PC-9 (cell line): ENCODE data around the gene SEL1L2. TPM values are rescaled to one million over a fixed set of nuclear protein-coding genes. Genes with fewer than 3 reads are reported as not detected.

ENCODE experiments used
- BruUV-seq: library from RNA; stranded (reverse); fragments of 400-500 nt; replicated peaks from 2 replicates; lab custom pipeline; 2021; lab: Mats Ljungman, UMichigan
- CTCF ChIA-PET: fragments of 300-600 bp; sonication (Branson Sonifier 250); formaldehyde crosslinking; loops from one replicate; lab custom pipeline; 2022; ENCODE audit warnings: antibody characterized with exemption; lab: Charles Lee
- POLR2A ChIA-PET: fragments of 300-600 bp; sonication (Branson Sonifier 250); formaldehyde crosslinking; loops from one replicate; lab custom pipeline; 2022; ENCODE audit warnings: antibody characterized with exemption; ENCODE audit not compliant: unreplicated experiment; lab: Charles Lee
- DNase-seq, 2 experiments: peaks; one replicate each; pipeline versions ENCODE4 v3.0.0 to v3.0.0-alpha.2; 2015 to 2022; ENCODE audit warnings: mixed read lengths in 1 of 2
- H2AFZ ChIP-seq: fragments of 200-600 bp; sonication (generic); 2 replicates; pipeline ENCODE4 v1.8.1; 2017; ENCODE audit warnings: antibody characterized with exemption
- H3F3A ChIP-seq: fragments of 200-600 bp; sonication (generic); 2 replicates; pipeline ENCODE4 v1.8.1; 2017; ENCODE audit warnings: antibody characterized with exemption, mild to moderate bottlenecking, low read depth; ENCODE audit not compliant: insufficient read depth
- H3K27ac ChIP-seq: fragments of 200-600 bp; sonication (generic); 2 replicates; pipeline ENCODE4 v1.6.1; 2016; ENCODE audit warnings: mixed run types
- H3K27me3 ChIP-seq: fragments of 200-600 bp; sonication (generic); 2 replicates; pipeline ENCODE4 v1.6.1; 2016; ENCODE audit warnings: low read depth, mixed run types; ENCODE audit not compliant: insufficient read depth
- H3K36me3 ChIP-seq: fragments of 200-600 bp; sonication (generic); 2 replicates; pipeline ENCODE4 v1.6.1; 2016; ENCODE audit warnings: low read depth, mixed run types
- H3K4me1 ChIP-seq: fragments of 200-600 bp; sonication (generic); replicated peaks from 2 replicates; pipeline ENCODE4 v1.6.1; 2016; ENCODE audit warnings: mixed run types; ENCODE audit not compliant: insufficient read depth
- H3K4me2 ChIP-seq: fragments of 200-600 bp; sonication (generic); 2 replicates; pipeline ENCODE4 v1.6.1; 2017; ENCODE audit warnings: mixed run types
- H3K4me3 ChIP-seq: fragments of 200-600 bp; sonication (generic); 2 replicates; pipeline ENCODE4 v1.6.1; 2016; ENCODE audit warnings: mixed run types
- H3K79me2 ChIP-seq: fragments of 200-600 bp; sonication (generic); 2 replicates; pipeline ENCODE4 v1.6.1; 2017; ENCODE audit warnings: low read depth, mixed run types
- H3K9me2 ChIP-seq: fragments of 200-600 bp; sonication (generic); 2 replicates; pipeline ENCODE4 v1.8.1; 2017; ENCODE audit warnings: mild to moderate bottlenecking; ENCODE audit not compliant: insufficient read depth
- H3K9me3 ChIP-seq: fragments of 200-600 bp; sonication (generic); 2 replicates; pipeline ENCODE4 v1.8.1; 2016; ENCODE audit warnings: low read depth; ENCODE audit not compliant: insufficient read depth
- H4K20me1 ChIP-seq: fragments of 200-600 bp; sonication (generic); 2 replicates; pipeline ENCODE4 v1.8.1; 2017; ENCODE audit not compliant: insufficient read depth
- EZH2 ChIP-seq: fragments of 200-600 bp; sonication (generic); IDR thresholded peaks from 2 replicates; pipeline ENCODE4 v1.8.0; 2017; ENCODE audit warnings: antibody characterized with exemption, low read depth
- intact Hi-C: fragments of 100-400 bp; cut with micrococcal nuclease; formaldehyde crosslinking; loops from one replicate; pipeline ENCODE4 v1.10.0; 2022; ENCODE audit not compliant: unreplicated experiment
- total RNA-seq: library from RNA; stranded (reverse); gene quantifications from 2 replicates; pipeline ENCODE4 v1.2.3, GENCODE V29; 2021
- TF ChIP-seq, protein P1 (sequence below): fragments of 200-600 bp; sonication (generic); conservative IDR thresholded peaks from 2 replicates; pipeline ENCODE4 v1.6.1; 2017; ENCODE audit warnings: mixed run types, antibody characterized with exemption, mild to moderate bottlenecking, moderate library complexity

SEL1L2 gene
- total RNA-seq, 1 experiment from 2014 or later, result not detected

DNA sequence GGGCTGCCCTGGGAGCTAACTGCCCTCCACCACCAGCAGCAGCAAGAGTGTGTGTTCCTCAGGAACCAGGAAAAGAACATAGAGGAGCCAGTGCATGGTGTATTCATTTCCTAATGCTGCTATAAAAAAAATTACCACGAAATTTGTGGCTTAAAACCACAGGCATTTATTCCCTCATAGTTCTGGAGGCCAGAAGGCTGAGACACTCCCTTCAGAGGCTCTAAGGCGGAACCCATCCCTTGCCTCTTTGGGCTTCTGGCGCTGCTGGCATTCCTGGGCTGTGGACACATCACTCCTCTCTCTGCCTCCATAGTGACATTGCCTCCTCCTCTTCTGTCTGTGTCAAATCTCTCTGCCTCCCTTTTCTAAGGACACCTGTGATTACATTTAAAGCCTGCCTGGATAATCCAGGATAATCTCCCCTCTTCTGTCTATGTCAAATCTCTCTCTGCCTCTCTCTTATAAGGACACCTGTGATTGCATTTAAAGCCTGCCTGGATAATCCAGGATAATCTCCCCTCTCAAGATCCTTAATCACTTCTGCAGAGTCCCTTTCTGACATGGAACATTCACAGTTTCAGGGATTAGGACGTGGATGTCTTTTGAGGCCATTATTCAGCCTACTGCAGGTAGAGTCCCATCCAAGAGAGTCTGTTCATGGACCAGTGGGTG lies 150.9 kb downstream of the SEL1L2 start:
- Histone ChIP-seq H3F3A (peaks cover 3% of the 10 kb centered on the region; the same call in 1 of the 2 replicates), H3K4me1 (peaks cover 5% of the 10 kb centered on the region; the same call in 1 of the 2 replicates), H3K27me3 (peaks cover 21% of the 10 kb centered on the region), H3K4me2 (peak overlapping the region; percentile 26; the same call in 1 of the 2 replicates), H3K27ac (no peak overlapping the region), H3K4me3 (no peak overlapping the region), H4K20me1 (no peaks in the 10 kb centered on the region), H2AFZ (no peak overlapping the region), H3K9me3 (no peaks in the 10 kb centered on the region), H3K36me3 (no peaks in the 10 kb centered on the region), H3K9me2 (no peaks in the 10 kb centered on the region), H3K79me2 (no peaks in the 10 kb centered on the region)
- no peak for TF ChIP-seq EZH2
- TF ChIP-seq, protein P1, sequence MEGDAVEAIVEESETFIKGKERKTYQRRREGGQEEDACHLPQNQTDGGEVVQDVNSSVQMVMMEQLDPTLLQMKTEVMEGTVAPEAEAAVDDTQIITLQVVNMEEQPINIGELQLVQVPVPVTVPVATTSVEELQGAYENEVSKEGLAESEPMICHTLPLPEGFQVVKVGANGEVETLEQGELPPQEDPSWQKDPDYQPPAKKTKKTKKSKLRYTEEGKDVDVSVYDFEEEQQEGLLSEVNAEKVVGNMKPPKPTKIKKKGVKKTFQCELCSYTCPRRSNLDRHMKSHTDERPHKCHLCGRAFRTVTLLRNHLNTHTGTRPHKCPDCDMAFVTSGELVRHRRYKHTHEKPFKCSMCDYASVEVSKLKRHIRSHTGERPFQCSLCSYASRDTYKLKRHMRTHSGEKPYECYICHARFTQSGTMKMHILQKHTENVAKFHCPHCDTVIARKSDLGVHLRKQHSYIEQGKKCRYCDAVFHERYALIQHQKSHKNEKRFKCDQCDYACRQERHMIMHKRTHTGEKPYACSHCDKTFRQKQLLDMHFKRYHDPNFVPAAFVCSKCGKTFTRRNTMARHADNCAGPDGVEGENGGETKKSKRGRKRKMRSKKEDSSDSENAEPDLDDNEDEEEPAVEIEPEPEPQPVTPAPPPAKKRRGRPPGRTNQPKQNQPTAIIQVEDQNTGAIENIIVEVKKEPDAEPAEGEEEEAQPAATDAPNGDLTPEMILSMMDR, result no peak
- ChIA-PET CTCF (no interaction called here), POLR2A (no interaction called here)
- DNase-seq, result peak; percentile 61 to 75
- no TSS peak for BruUV-seq
- intact Hi-C loops, result loop anchor here (10.0 kb wide), 1 partner anchor 155 kb away; the partner anchor contains the start of genes MACROD2 and SEL1L2

DNA sequence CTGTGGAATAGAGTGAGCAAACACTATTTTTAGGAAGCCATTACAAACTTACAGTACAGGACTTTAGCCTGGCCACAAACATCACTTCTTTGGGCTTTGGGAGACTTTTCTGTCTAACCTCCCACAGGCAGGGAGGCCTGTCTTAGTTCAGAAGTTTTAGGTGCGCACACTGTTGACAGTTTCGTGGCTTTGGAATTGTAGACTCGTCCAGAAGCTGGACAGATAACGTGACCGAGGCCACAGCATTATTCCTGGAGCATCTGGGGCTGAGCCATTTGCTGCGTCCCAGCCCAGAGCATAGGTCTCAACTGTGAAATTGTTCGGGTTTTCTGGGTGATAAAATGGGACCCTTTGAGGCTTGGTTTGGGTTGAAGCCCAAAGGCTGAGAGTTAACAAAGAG lies 151.8 kb downstream of the SEL1L2 start:
- Histone ChIP-seq H3K27me3 (peaks cover 21% of the 10 kb centered on the region), H3K9me2 (no peaks in the 10 kb centered on the region), H3K79me2 (no peaks in the 10 kb centered on the region), H3K36me3 (no peaks in the 10 kb centered on the region), H3K9me3 (no peaks in the 10 kb centered on the region), H3K4me1 (peaks cover 5% of the 10 kb centered on the region; the same call in 1 of the 2 replicates), H3F3A (peaks cover 3% of the 10 kb centered on the region; the same call in 1 of the 2 replicates), H3K27ac (no peak overlapping the region), H2AFZ (no peak overlapping the region), H3K4me3 (no peak overlapping the region), H4K20me1 (no peaks in the 10 kb centered on the region), H3K4me2 (no peak overlapping the region)
- ChIA-PET CTCF (no interaction called here), POLR2A (no interaction called here)
- no peak for DNase-seq
- intact Hi-C loops, result loop anchor here (10.0 kb wide), 1 partner anchor 156 kb away; the partner anchor contains the start of genes MACROD2 and SEL1L2
- TF ChIP-seq EZH2, result no peak
- TF ChIP-seq, protein P1, result no peak
- BruUV-seq, result no TSS peak

DNA sequence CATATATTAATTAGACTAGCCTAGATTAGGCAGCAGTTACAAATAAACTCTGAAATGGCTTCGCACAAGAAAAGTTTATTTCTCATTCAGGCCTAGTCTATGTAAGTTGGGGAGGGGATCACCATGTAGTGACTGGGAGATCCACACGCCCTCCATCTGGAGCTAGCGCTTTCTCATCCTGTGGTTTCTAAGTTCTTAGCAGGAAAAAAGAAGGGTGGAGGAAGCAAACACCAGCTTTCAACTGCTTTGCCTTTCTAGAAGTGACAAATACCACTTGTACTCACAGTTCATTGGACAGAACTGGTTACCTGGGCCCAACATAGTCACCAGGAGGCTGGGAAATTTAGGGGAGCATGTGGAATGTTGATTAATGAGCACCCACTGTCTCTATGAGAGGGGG lies 158.9 kb downstream of the SEL1L2 start:
- no peak overlapping the region for H3K4me2 ChIP-seq
- no TSS peak for BruUV-seq
- H3K27me3 ChIP-seq, result no peaks in the 10 kb centered on the region
- no peaks in the 10 kb centered on the region for H3K79me2 ChIP-seq
- no peaks in the 10 kb centered on the region for H4K20me1 ChIP-seq
- H3K9me3 ChIP-seq, result no peaks in the 10 kb centered on the region
- H3K36me3 ChIP-seq, result no peaks in the 10 kb centered on the region
- CTCF ChIA-PET, result no interaction called here
- POLR2A ChIA-PET, result no interaction called here
- H3K4me3 ChIP-seq, result no peak overlapping the region
- DNase-seq, result no peak
- no peak overlapping the region for H3K27ac ChIP-seq
- no peak overlapping the region for H2AFZ ChIP-seq
- no peaks in the 10 kb centered on the region for H3F3A ChIP-seq
- H3K9me2 ChIP-seq, result no peaks in the 10 kb centered on the region
- no peak for TF ChIP-seq EZH2
- TF ChIP-seq, protein P1, result no peak
- H3K4me1 ChIP-seq, result no peaks in the 10 kb centered on the region
- intact Hi-C loops, result loop anchor here (10.0 kb wide), 1 partner anchor 163 kb away; the partner anchor contains the start of genes MACROD2 and SEL1L2
